ENCODE results near the gene CDHR5. TPM values are rescaled to one million over a fixed set of nuclear protein-coding genes. Genes with fewer than 3 reads are reported as not detected.
A peak's percentile ranks its signal among the peaks of the same experiment; 100 is the strongest.

The CDHR5 gene
- total and polyA plus RNA-seq, 2 experiments from 2014 or later, result 114 to 166 TPM

GRCh38 chr11:643849-644738 is 19.3 kb upstream of the CDHR5 start:
- Histone ChIP-seq H3K36me3 (replicated peaks; ENCODE audit: insufficient read depth, low read depth) (no peaks in the 10 kb centered on the region), H3K4me3 (no peak overlapping the region)
- DNase-seq (ENCODE audit: low spot score), result no peak

DNA sequence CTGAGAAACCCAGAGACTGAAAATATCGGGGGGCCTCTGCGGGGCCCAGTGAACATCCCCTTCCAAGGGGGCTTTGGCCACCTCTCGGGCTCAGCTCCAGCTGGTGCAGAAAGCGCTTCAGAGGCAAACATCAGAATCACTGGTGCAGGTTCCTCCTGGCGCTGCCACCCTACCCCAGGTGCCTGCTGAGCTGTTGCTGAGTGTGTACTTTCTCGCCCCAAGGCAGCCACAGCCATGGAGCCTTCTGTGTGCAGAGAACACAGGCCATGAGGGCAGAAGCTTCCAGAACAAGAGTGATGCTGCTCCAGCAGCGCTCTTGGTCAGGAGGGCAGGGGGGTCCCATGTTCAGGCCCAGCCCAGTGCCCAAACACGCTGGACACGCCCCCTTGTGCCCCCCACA is 18.6 kb upstream of the CDHR5 start:
- Histone ChIP-seq H3K4me2 (no peak overlapping the region), H3K9me3 (ENCODE audit: low read depth) (no peaks in the 10 kb centered on the region), H3K4me1 (ENCODE audit: insufficient read depth) (peaks cover 9% of the 10 kb centered on the region), H3K9me2 (replicated peaks; ENCODE audit: insufficient read depth) (no peaks in the 10 kb centered on the region), H3K27me3 (peaks cover 20% of the 10 kb centered on the region), H3K36me3 (replicated peaks; ENCODE audit: insufficient read depth, low read depth) (no peaks in the 10 kb centered on the region), H3K27ac (no peak overlapping the region), H4K20me1 (ENCODE audit: insufficient read depth, poor library complexity, severe bottlenecking) (peaks cover 17% of the 10 kb centered on the region), H3K4me3 (no peak overlapping the region), H2AFZ (no peak overlapping the region), H3K79me2 (no peaks in the 10 kb centered on the region)
- WGBS (ENCODE audit: low lambda C conversion rate, missing lambda C conversion rate), result 84% methylated on average over 9 of the region's 9 CpGs
- no peak for TF ChIP-seq EZH2 (IDR thresholded peaks at IDR 0.05; ENCODE audit: borderline replicate concordance)
- TF ChIP-seq EZH2phosphoT487 (IDR thresholded peaks at IDR 0.05; ENCODE audit: low read depth, severe bottlenecking, unreplicated experiment), result no peak
- TF ChIP-seq, protein P1, sequence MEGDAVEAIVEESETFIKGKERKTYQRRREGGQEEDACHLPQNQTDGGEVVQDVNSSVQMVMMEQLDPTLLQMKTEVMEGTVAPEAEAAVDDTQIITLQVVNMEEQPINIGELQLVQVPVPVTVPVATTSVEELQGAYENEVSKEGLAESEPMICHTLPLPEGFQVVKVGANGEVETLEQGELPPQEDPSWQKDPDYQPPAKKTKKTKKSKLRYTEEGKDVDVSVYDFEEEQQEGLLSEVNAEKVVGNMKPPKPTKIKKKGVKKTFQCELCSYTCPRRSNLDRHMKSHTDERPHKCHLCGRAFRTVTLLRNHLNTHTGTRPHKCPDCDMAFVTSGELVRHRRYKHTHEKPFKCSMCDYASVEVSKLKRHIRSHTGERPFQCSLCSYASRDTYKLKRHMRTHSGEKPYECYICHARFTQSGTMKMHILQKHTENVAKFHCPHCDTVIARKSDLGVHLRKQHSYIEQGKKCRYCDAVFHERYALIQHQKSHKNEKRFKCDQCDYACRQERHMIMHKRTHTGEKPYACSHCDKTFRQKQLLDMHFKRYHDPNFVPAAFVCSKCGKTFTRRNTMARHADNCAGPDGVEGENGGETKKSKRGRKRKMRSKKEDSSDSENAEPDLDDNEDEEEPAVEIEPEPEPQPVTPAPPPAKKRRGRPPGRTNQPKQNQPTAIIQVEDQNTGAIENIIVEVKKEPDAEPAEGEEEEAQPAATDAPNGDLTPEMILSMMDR (IDR thresholded peaks at IDR 0.05; ENCODE audit: poor library complexity), result no peak
- no peak for DNase-seq (ENCODE audit: low spot score)

More at GRCh38 chr11:643849-644738, 19.3 kb upstream of the CDHR5 start:
- peaks cover 13% of the 10 kb centered on the region for H3K27me3 ChIP-seq
- WGBS (ENCODE audit: low lambda C conversion rate, missing lambda C conversion rate), result 93% methylated on average over 46 of the region's 50 CpGs
- H3K4me1 ChIP-seq (ENCODE audit: insufficient read depth), result peaks cover 2% of the 10 kb centered on the region
- H3K4me2 ChIP-seq, result no peak overlapping the region
- H3K9me2 ChIP-seq (replicated peaks; ENCODE audit: insufficient read depth), result no peaks in the 10 kb centered on the region
- no peak overlapping the region for H2AFZ ChIP-seq
- H4K20me1 ChIP-seq (ENCODE audit: insufficient read depth, poor library complexity, severe bottlenecking), result peaks cover 10% of the 10 kb centered on the region
- no peak overlapping the region for H3K27ac ChIP-seq
- TF ChIP-seq EZH2phosphoT487 (IDR thresholded peaks at IDR 0.05; ENCODE audit: low read depth, severe bottlenecking, unreplicated experiment) (no peak), EZH2 (IDR thresholded peaks at IDR 0.05; ENCODE audit: borderline replicate concordance) (no peak)
- TF ChIP-seq, protein P1 (IDR thresholded peaks at IDR 0.05; ENCODE audit: poor library complexity), result no peak
- no peaks in the 10 kb centered on the region for H3K9me3 ChIP-seq (ENCODE audit: low read depth)
- H3K79me2 ChIP-seq, result no peaks in the 10 kb centered on the region

- no peak overlapping the region for H2AFZ ChIP-seq
- no peak overlapping the region for H3K4me2 ChIP-seq
- peak; percentile 5 for DNase-seq (ENCODE audit: low spot score)
- no peak overlapping the region for H3K4me3 ChIP-seq
- WGBS (ENCODE audit: low lambda C conversion rate, missing lambda C conversion rate), result 95% methylated on average over 19 of the region's 19 CpGs
- peaks cover 32% of the 10 kb centered on the region for H3K27me3 ChIP-seq
- no peaks in the 10 kb centered on the region for H3K9me2 ChIP-seq (replicated peaks; ENCODE audit: insufficient read depth)
- peaks cover 30% of the 10 kb centered on the region for H4K20me1 ChIP-seq (ENCODE audit: insufficient read depth, poor library complexity, severe bottlenecking)
- no peaks in the 10 kb centered on the region for H3K9me3 ChIP-seq (ENCODE audit: low read depth)
- TF ChIP-seq, protein P1 (IDR thresholded peaks at IDR 0.05; ENCODE audit: poor library complexity), result no peak
- TF ChIP-seq EZH2phosphoT487 (IDR thresholded peaks at IDR 0.05; ENCODE audit: low read depth, severe bottlenecking, unreplicated experiment) (no peak), EZH2 (IDR thresholded peaks at IDR 0.05; ENCODE audit: borderline replicate concordance) (no peak)
- no peaks in the 10 kb centered on the region for H3K36me3 ChIP-seq (replicated peaks; ENCODE audit: insufficient read depth, low read depth)
- H3K27ac ChIP-seq, result no peak overlapping the region
- H3K4me1 ChIP-seq (ENCODE audit: insufficient read depth), result peaks cover 19% of the 10 kb centered on the region
- no peaks in the 10 kb centered on the region for H3K79me2 ChIP-seq
Measured at GRCh38 chr11:641806-642370, 17.1 kb upstream of the CDHR5 start.
